SIG-M5 treated with dmso at 0.1 percent for 504 hours (cell line): ENCODE data around the gene LTBP1.
"Not testable (repeated sequence)": the region's sequence is repeated elsewhere in the genome, so short reads cannot be mapped to it uniquely, and the experiment has no call there.

Experiments used
- DNase-seq: peaks from one replicate; lab custom pipeline; 2025; ENCODE audit not compliant: unreplicated experiment; lab: John Stamatoyannopoulos, UW

The LTBP1 gene

GRCh38 chr2:32946314-32947075 is at the start of gene LTBP1:
Gene LTBP1 (plus strand): TSS chr2:32946953. CDS start chr2:32947325, 372 bp downstream.
- peak; percentile 64 for DNase-seq

- DNase-seq: no peak
These were observed 46.3 kb upstream of the LTBP1 start for GRCh38 chr2:32900246-32900973.

GRCh38 chr2:32901313-32901712 is 45.4 kb upstream of the LTBP1 start:
- peak; percentile 16 for DNase-seq

- DNase-seq: no peak
These were observed 44.6 kb upstream of the LTBP1 start for GRCh38 chr2:32902174-32902573.

- DNase-seq: no peak
These were observed 43.8 kb upstream of the LTBP1 start for GRCh38 chr2:32902986-32903385.

- no peak for DNase-seq
These were observed 42.7 kb upstream of the LTBP1 start for GRCh38 chr2:32904074-32904473.

GRCh38 chr2:32904751-32905150 is 42.0 kb upstream of the LTBP1 start:
- DNase-seq: no peak

GRCh38 chr2:32905270-32905669 is 41.5 kb upstream of the LTBP1 start:
- no peak for DNase-seq

GRCh38 chr2:32910883-32911598 is 35.7 kb upstream of the LTBP1 start:
- no peak for DNase-seq

- no peak for DNase-seq
These were observed 31.1 kb upstream of the LTBP1 start for GRCh38 chr2:32915694-32916093.

- DNase-seq: no peak
These were observed 28.0 kb upstream of the LTBP1 start for GRCh38 chr2:32918774-32919173.

- not testable (repeated sequence) for DNase-seq
These were observed 26.9 kb upstream of the LTBP1 start for GRCh38 chr2:32919901-32920300.

GRCh38 chr2:32921486-32921885 is 25.3 kb upstream of the LTBP1 start:
- DNase-seq: not testable (repeated sequence)

GRCh38 chr2:32922501-32922900 is 24.3 kb upstream of the LTBP1 start:
- no peak for DNase-seq

- no peak for DNase-seq
These were observed 23.6 kb upstream of the LTBP1 start for GRCh38 chr2:32923109-32923508.

- DNase-seq: no peak
These were observed 21.4 kb upstream of the LTBP1 start for GRCh38 chr2:32925283-32925815.

GRCh38 chr2:32925976-32926707 is 20.6 kb upstream of the LTBP1 start:
- no peak for DNase-seq

GRCh38 chr2:32926708-32927084 is 20.1 kb upstream of the LTBP1 start:
- DNase-seq: no peak

- DNase-seq: no peak
These were observed 16.3 kb upstream of the LTBP1 start for GRCh38 chr2:32930436-32930835.

GRCh38 chr2:32931519-32931918 is 15.2 kb upstream of the LTBP1 start:
- no peak for DNase-seq
